ENCODE data around the gene TTLL3. TPM values are rescaled to one million over a fixed set of nuclear protein-coding genes. Genes with fewer than 3 reads are reported as not detected.

Gene TTLL3
- total RNA-seq, 1 donor from 2014 or later, result 29.8 TPM

GRCh38 chr3:9866639-9867038 is 56.6 kb downstream of the TTLL3 start:
- Histone ChIP-seq H3K27me3 (ENCODE audit: insufficient read depth, low read length) (no peaks in the 10 kb centered on the region), H3K9me3 (ENCODE audit: insufficient read depth, low read depth, low read length) (no peaks in the 10 kb centered on the region), H3K4me3 (ENCODE audit: insufficient read depth, low read depth, low read length) (no peak overlapping the region), H3K27ac (ENCODE audit: low read depth, low read length) (no peak overlapping the region), H4K20me1 (ENCODE audit: insufficient read depth, low read length) (no peaks in the 10 kb centered on the region), H3K4me1 (ENCODE audit: insufficient read depth, low read length) (peaks cover 14% of the 10 kb centered on the region), H2AFZ (ENCODE audit: low read depth, low read length) (no peak overlapping the region), H3K79me2 (ENCODE audit: insufficient read depth, low read length) (no peaks in the 10 kb centered on the region), H3K9ac (ENCODE audit: low read length) (no peak overlapping the region), H3K36me3 (ENCODE audit: insufficient read depth, low read length) (no peaks in the 10 kb centered on the region), H3K4me2 (ENCODE audit: low read length) (no peak overlapping the region)
- Mint-ChIP-seq H3K4me3 (ENCODE audit: unreplicated experiment) (no peak overlapping the region), H3K9me3 (ENCODE audit: unreplicated experiment) (no peaks in the 10 kb centered on the region), H3K4me1 (ENCODE audit: low read depth, unreplicated experiment) (peaks cover 7% of the 10 kb centered on the region), H3K27ac (ENCODE audit: unreplicated experiment) (no peak overlapping the region), H3K27me3 (ENCODE audit: low read depth, unreplicated experiment) (peaks cover 7% of the 10 kb centered on the region), H3K36me3 (ENCODE audit: low read depth, unreplicated experiment) (no peaks in the 10 kb centered on the region)
- FAIRE-seq (no peak), DNase-seq (ENCODE audit: low read depth) (peak; percentile 27)
- no peak for TF ChIP-seq EZH2 (IDR thresholded peaks at IDR 0.05; ENCODE audit: insufficient read depth, low read length)
- TF ChIP-seq CTCF (IDR thresholded peaks at IDR 0.05; ENCODE audit: insufficient read depth, low read depth, low read length), result no peak

- Mint-ChIP-seq H3K9me3 (ENCODE audit: unreplicated experiment) (no peaks in the 10 kb centered on the region), H3K27me3 (ENCODE audit: low read depth, unreplicated experiment) (peaks cover 4% of the 10 kb centered on the region), H3K4me3 (ENCODE audit: unreplicated experiment) (no peak overlapping the region), H3K27ac (ENCODE audit: unreplicated experiment) (no peak overlapping the region), H3K36me3 (ENCODE audit: low read depth, unreplicated experiment) (no peaks in the 10 kb centered on the region), H3K4me1 (ENCODE audit: low read depth, unreplicated experiment) (peaks cover 7% of the 10 kb centered on the region)
- Histone ChIP-seq H4K20me1 (ENCODE audit: insufficient read depth, low read length) (no peaks in the 10 kb centered on the region), H3K9ac (ENCODE audit: low read length) (no peak overlapping the region), H3K4me3 (ENCODE audit: insufficient read depth, low read depth, low read length) (no peak overlapping the region), H3K79me2 (ENCODE audit: insufficient read depth, low read length) (no peaks in the 10 kb centered on the region), H3K36me3 (ENCODE audit: insufficient read depth, low read length) (no peaks in the 10 kb centered on the region), H3K4me1 (ENCODE audit: insufficient read depth, low read length) (peaks cover 16% of the 10 kb centered on the region), H3K27ac (ENCODE audit: low read depth, low read length) (no peak overlapping the region), H3K9me3 (ENCODE audit: insufficient read depth, low read depth, low read length) (no peaks in the 10 kb centered on the region), H2AFZ (ENCODE audit: low read depth, low read length) (no peak overlapping the region), H3K4me2 (ENCODE audit: low read length) (no peak overlapping the region), H3K27me3 (ENCODE audit: insufficient read depth, low read length) (no peaks in the 10 kb centered on the region)
- no peak for TF ChIP-seq EZH2 (IDR thresholded peaks at IDR 0.05; ENCODE audit: insufficient read depth, low read length)
- TF ChIP-seq CTCF (IDR thresholded peaks at IDR 0.05; ENCODE audit: insufficient read depth, low read depth, low read length), result no peak
- DNase-seq (ENCODE audit: low read depth) (no peak), FAIRE-seq (no peak)
These were observed 57.0 kb downstream of the TTLL3 start for GRCh38 chr3:9867106-9867505.

GRCh38 chr3:9869955-9870354 is 59.9 kb downstream of the TTLL3 start:
- no peaks in the 10 kb centered on the region for H3K4me1 Mint-ChIP-seq (ENCODE audit: low read depth, unreplicated experiment)
- no peak overlapping the region for H3K27ac Mint-ChIP-seq (ENCODE audit: unreplicated experiment)
- no peaks in the 10 kb centered on the region for H3K36me3 ChIP-seq (ENCODE audit: insufficient read depth, low read length)
- no peaks in the 10 kb centered on the region for H3K27me3 ChIP-seq (ENCODE audit: insufficient read depth, low read length)
- H3K9me3 ChIP-seq (ENCODE audit: insufficient read depth, low read depth, low read length), result no peaks in the 10 kb centered on the region
- H3K4me1 ChIP-seq (ENCODE audit: insufficient read depth, low read length), result peaks cover 8% of the 10 kb centered on the region
- H4K20me1 ChIP-seq (ENCODE audit: insufficient read depth, low read length), result no peaks in the 10 kb centered on the region
- TF ChIP-seq EZH2 (IDR thresholded peaks at IDR 0.05; ENCODE audit: insufficient read depth, low read length), result no peak
- TF ChIP-seq CTCF (IDR thresholded peaks at IDR 0.05; ENCODE audit: insufficient read depth, low read depth, low read length), result no peak
- H3K27me3 Mint-ChIP-seq (ENCODE audit: low read depth, unreplicated experiment), result peaks cover 3% of the 10 kb centered on the region
- H3K79me2 ChIP-seq (ENCODE audit: insufficient read depth, low read length), result no peaks in the 10 kb centered on the region
- H3K9ac ChIP-seq (ENCODE audit: low read length), result no peak overlapping the region
- H3K36me3 Mint-ChIP-seq (ENCODE audit: low read depth, unreplicated experiment), result no peaks in the 10 kb centered on the region
- no peak overlapping the region for H3K4me2 ChIP-seq (ENCODE audit: low read length)
- no peak overlapping the region for H3K4me3 ChIP-seq (ENCODE audit: insufficient read depth, low read depth, low read length)
- no peak overlapping the region for H3K4me3 Mint-ChIP-seq (ENCODE audit: unreplicated experiment)
- H3K9me3 Mint-ChIP-seq (ENCODE audit: unreplicated experiment), result no peaks in the 10 kb centered on the region
- DNase-seq (ENCODE audit: low read depth) (no peak), FAIRE-seq (no peak)
- no peak overlapping the region for H2AFZ ChIP-seq (ENCODE audit: low read depth, low read length)
- no peak overlapping the region for H3K27ac ChIP-seq (ENCODE audit: low read depth, low read length)

All from astrocyte (in vitro differentiated cells and primary cell).